IMR-90 (cell line): ENCODE results near the gene EXOC4. TPM values are rescaled to one million over a fixed set of nuclear protein-coding genes. Genes with fewer than 3 reads are reported as not detected.

Experiments
- ATAC-seq: fragments of 200-7000 bp; cut with Tn5 transposase; 2 replicates; pipeline ENCODE4 v1.9.1; 2020; ENCODE audit warnings: low read depth, mild to moderate bottlenecking, moderate library complexity
- BruUV-seq: library from RNA; stranded (reverse); fragments of 400-500 nt; replicated peaks from 2 replicates; lab custom pipeline; 2021; lab: Mats Ljungman, UMichigan
- CTCF ChIA-PET: fragments of 300-600 bp; formaldehyde crosslinking; extraction: SDS; loops from one replicate; lab custom pipeline; 2021; ENCODE audit warnings: antibody characterized with exemption; lab: Yijun Ruan, JAX
- POLR2A ChIA-PET: fragments of 300-600 bp; sonication (Branson Sonifier 250); formaldehyde crosslinking; loops from one replicate; lab custom pipeline; 2022; ENCODE audit warnings: antibody characterized with exemption; ENCODE audit not compliant: unreplicated experiment; lab: Charles Lee
- DNase-seq: peaks from one replicate; pipeline ENCODE4 v3.0.0; 2013
- H2AFZ ChIP-seq: replicated peaks from 2 replicates; pipeline ENCODE3; 2013; ENCODE audit warnings: low read length, mild to moderate bottlenecking; ENCODE audit not compliant: poor library complexity
- H2AK5ac ChIP-seq: 2 replicates; pipeline ENCODE4 v1.6.1; 2013; ENCODE audit warnings: low read depth, low read length, inconsistent platforms
- H2AK9ac ChIP-seq: replicated peaks from 2 replicates; pipeline ENCODE3; 2013; ENCODE audit warnings: mild to moderate bottlenecking, low read depth, low read length, moderate library complexity; ENCODE audit not compliant: poor library complexity
- H2BK120ac ChIP-seq: 2 replicates; pipeline ENCODE4 v1.6.1; 2013; ENCODE audit warnings: low read depth, low read length, inconsistent platforms
- H2BK15ac ChIP-seq: 3 replicates; pipeline ENCODE4 v1.6.1; 2013; ENCODE audit warnings: low read depth, low read length, inconsistent platforms
- H2BK20ac ChIP-seq: 2 replicates; pipeline ENCODE4 v1.6.1; 2013; ENCODE audit warnings: low read depth, mild to moderate bottlenecking, inconsistent platforms, low read length, moderate library complexity
- H2BK5ac ChIP-seq: 2 replicates; pipeline ENCODE4 v1.6.1; 2013; ENCODE audit warnings: mild to moderate bottlenecking, low read depth, low read length, inconsistent platforms; ENCODE audit not compliant: poor library complexity, severe bottlenecking
- H3K14ac ChIP-seq: replicated peaks from 2 replicates; pipeline ENCODE4 v1.6.1; 2013; ENCODE audit warnings: low read depth, low read length, inconsistent platforms
- H3K18ac ChIP-seq: 2 replicates; pipeline ENCODE4 v1.6.1; 2013; ENCODE audit warnings: low read depth, low read length, control low read depth
- H3K23ac ChIP-seq: 2 replicates; pipeline ENCODE4 v1.6.1; 2013; ENCODE audit warnings: low read depth, low read length, inconsistent platforms
- H3K27ac ChIP-seq: 2 replicates; pipeline ENCODE4 v1.5.1; 2013; ENCODE audit warnings: mild to moderate bottlenecking, control low read depth, low read length; ENCODE audit not compliant: insufficient read depth
- H3K27me3 ChIP-seq: 2 replicates; pipeline ENCODE4 v1.6.1; 2013; ENCODE audit warnings: low read length; ENCODE audit not compliant: control insufficient read depth, insufficient read depth
- H3K36me3 ChIP-seq: 2 replicates; pipeline ENCODE4 v1.6.1; 2013; ENCODE audit warnings: low read length, mixed read lengths; ENCODE audit not compliant: control insufficient read depth, insufficient read depth
- H3K4ac ChIP-seq: 2 replicates; pipeline ENCODE4 v1.6.1; 2013; ENCODE audit warnings: low read depth, low read length, inconsistent platforms
- H3K4me1 ChIP-seq: 2 replicates; pipeline ENCODE4 v1.6.1; 2013; ENCODE audit warnings: low read length, mixed read lengths; ENCODE audit not compliant: control insufficient read depth, insufficient read depth
- H3K4me2 ChIP-seq: 2 replicates; pipeline ENCODE4 v1.6.1; 2013; ENCODE audit warnings: low read depth, mild to moderate bottlenecking, control low read depth, low read length, moderate library complexity
- H3K4me3 ChIP-seq: 2 replicates; pipeline ENCODE4 v1.5.1; 2013; ENCODE audit warnings: low read depth, mild to moderate bottlenecking, control low read depth, low read length, moderate library complexity; ENCODE audit not compliant: insufficient read depth
- H3K56ac ChIP-seq: 2 replicates; pipeline ENCODE4 v1.6.1; 2013; ENCODE audit warnings: low read length, inconsistent platforms; ENCODE audit not compliant: insufficient read depth; ENCODE audit errors: extremely low read depth
- H3K79me1 ChIP-seq, 2 experiments: 2 replicates each; pipeline ENCODE4 v1.6.1; 2013; ENCODE audit warnings: low read length in 2 of 2, inconsistent platforms in 1 of 2, low read depth in 1 of 2
- H3K9ac ChIP-seq: 2 replicates; pipeline ENCODE4 v1.6.1; 2013; ENCODE audit warnings: low read depth, low read length, control low read depth
- H3K9me1 ChIP-seq: 2 replicates; pipeline ENCODE4 v1.6.1; 2013; ENCODE audit warnings: low read length, inconsistent platforms; ENCODE audit not compliant: insufficient read depth
- H3K9me3 ChIP-seq: 2 replicates; pipeline ENCODE4 v1.6.1; 2013; ENCODE audit warnings: low read length; ENCODE audit not compliant: control insufficient read depth, insufficient read depth
- H4K20me1 ChIP-seq: 2 replicates; pipeline ENCODE4 v1.6.1; 2013; ENCODE audit warnings: low read length, inconsistent platforms; ENCODE audit not compliant: insufficient read depth
- H4K5ac ChIP-seq: 2 replicates; pipeline ENCODE4 v1.6.1; 2013; ENCODE audit warnings: mild to moderate bottlenecking, low read depth, low read length, control low read depth
- H4K8ac ChIP-seq, 2 experiments: 2 replicates each; pipeline ENCODE4 v1.6.1; 2013; ENCODE audit warnings: low read depth in 2 of 2, low read length in 2 of 2, control low read depth in 1 of 2, inconsistent platforms in 1 of 2
- H4K91ac ChIP-seq: 2 replicates; pipeline ENCODE4 v1.6.1; 2013; ENCODE audit warnings: low read depth, low read length, inconsistent platforms; ENCODE audit not compliant: insufficient read depth
- CEBPB ChIP-seq: IDR thresholded peaks from 2 replicates; pipeline ENCODE4 v1.6.1; 2012; ENCODE audit warnings: low read depth, low read length, improper control_type of control experiment
- CHD1 ChIP-seq: IDR thresholded peaks from 2 replicates; pipeline ENCODE4 v1.6.1; 2012; ENCODE audit warnings: low read depth, low read length, improper control_type of control experiment
- CTCF ChIP-seq: conservative IDR thresholded peaks from 2 replicates; pipeline ENCODE4 v1.5.1; 2012; ENCODE audit warnings: mild to moderate bottlenecking, low read depth, low read length, improper control_type of control experiment
- MXI1 ChIP-seq: IDR thresholded peaks from 2 replicates; pipeline ENCODE4 v1.6.1; 2012; ENCODE audit warnings: low read depth, mild to moderate bottlenecking, low read length, moderate library complexity, borderline replicate concordance
- NFE2L2 ChIP-seq: fragments of 150-350 bp; IDR thresholded peaks from 2 replicates; pipeline ENCODE4 v1.6.1; 2016; ENCODE audit warnings: low read depth, mild to moderate bottlenecking, low read length
- POLR2A ChIP-seq: IDR thresholded peaks from 2 replicates; pipeline ENCODE4 v1.6.1; 2012; ENCODE audit warnings: mild to moderate bottlenecking, low read depth, low read length
- SMC3 ChIP-seq: fragments of 150-350 bp; IDR thresholded peaks from 2 replicates; pipeline ENCODE4 v1.6.1; 2016; ENCODE audit warnings: low read depth, mild to moderate bottlenecking, antibody characterized with exemption, low read length, moderate library complexity
- WGBS, 2 experiments: methylation state at CpG; one replicate each; pipeline versions ENCODE4 v1.1.5 to v1.1.7; 2013; ENCODE audit warnings: missing lambda C conversion rate in 2 of 2; ENCODE audit not compliant: insufficient read length in 1 of 2; ENCODE audit errors: extremely low coverage in 2 of 2; 5-methylcytosine and 5-hydroxymethylcytosine counted together
- dilution Hi-C: fragments of 300-500 bp; cut with HindIII; formaldehyde crosslinking; loops from one replicate; pipeline ENCODE4 v1.14.3; 2018; ENCODE audit warnings: low sequenced_read_pairs; ENCODE audit not compliant: unreplicated experiment
- in situ Hi-C: fragments of 300-500 bp; cut with MboI; formaldehyde crosslinking; loops from 3 replicates; pipeline ENCODE4 v1.14.3; 2019; ENCODE audit warnings: low sequenced_read_pairs, inconsistent platforms, mixed read lengths
- intact Hi-C: fragments of 100-400 bp; cut with micrococcal nuclease; formaldehyde crosslinking; loops from 2 replicates; pipeline ENCODE4 v1.10.0; 2022
- polyA plus RNA-seq, 3 experiments: library from polyadenylated mRNA; depleted of rRNA; stranded (reverse); fragments of >200 nt; gene quantifications; 2 replicates each; pipeline ENCODE4 v1.2.3, GENCODE V29; 2012; ENCODE audit warnings: low replicate concordance in 1 of 3
- total RNA-seq: library from RNA; depleted of rRNA; stranded (reverse); fragments of >200 nt; gene quantifications from 2 replicates; pipeline ENCODE4 v1.2.3, GENCODE V29; 2012
- TF ChIP-seq, protein P1 (sequence below): fragments of 150-350 bp; IDR thresholded peaks from 2 replicates; pipeline ENCODE4 v1.6.1; 2017; ENCODE audit warnings: mild to moderate bottlenecking, antibody characterized with exemption, low read length, low read depth

Gene EXOC4
- total and polyA plus RNA-seq, 2 of the 4 experiments (the other 2 are of a cell fraction), result 25.4 to 94.6 TPM

GRCh38 chr7:133980804-133981203 is 727.9 kb downstream of the EXOC4 start:
- in situ Hi-C loops (no loop called here), dilution Hi-C loops (no loop called here), intact Hi-C loops (loop anchor here (10.0 kb wide), 1 partner anchor 526 kb away; no protein-coding TSS in a partner anchor)
- DNase-seq, result no peak
- Histone ChIP-seq H3K9me3 (no peaks in the 10 kb centered on the region), H4K91ac (no peak overlapping the region), H3K9ac (no peak overlapping the region), H2BK5ac (no peak overlapping the region), H2BK20ac (no peak overlapping the region), H3K18ac (no peak overlapping the region), H3K27ac (no peak overlapping the region), H3K4me3 (no peak overlapping the region), H4K20me1 (no peaks in the 10 kb centered on the region), H4K5ac (no peak overlapping the region), H3K79me1 (no peaks in the 10 kb centered on the region), H3K4me1 (no peaks in the 10 kb centered on the region), H2AK9ac (no peak overlapping the region), H3K4ac (no peak overlapping the region), H2BK120ac (no peak overlapping the region), H3K4me2 (no peak overlapping the region), H3K36me3 (no peaks in the 10 kb centered on the region), H2AK5ac (no peak overlapping the region), H3K14ac (no peak overlapping the region), H3K56ac (no peak overlapping the region), H4K8ac (no peak overlapping the region), H2BK15ac (no peak overlapping the region), H3K27me3 (no peaks in the 10 kb centered on the region), H3K9me1 (no peaks in the 10 kb centered on the region), H2AFZ (no peak overlapping the region), H3K23ac (no peak overlapping the region)
- WGBS, 2 experiments, result no CpG with 5 or more reads among the region's 1 CpG
- CTCF ChIA-PET, result no interaction called here
- no peak for ATAC-seq
- POLR2A ChIA-PET, result no interaction called here
- TF ChIP-seq CHD1 (no peak), SMC3 (no peak), NFE2L2 (no peak), CEBPB (no peak), MXI1 (no peak), POLR2A (no peak), CTCF (no peak)
- TF ChIP-seq, protein P1, sequence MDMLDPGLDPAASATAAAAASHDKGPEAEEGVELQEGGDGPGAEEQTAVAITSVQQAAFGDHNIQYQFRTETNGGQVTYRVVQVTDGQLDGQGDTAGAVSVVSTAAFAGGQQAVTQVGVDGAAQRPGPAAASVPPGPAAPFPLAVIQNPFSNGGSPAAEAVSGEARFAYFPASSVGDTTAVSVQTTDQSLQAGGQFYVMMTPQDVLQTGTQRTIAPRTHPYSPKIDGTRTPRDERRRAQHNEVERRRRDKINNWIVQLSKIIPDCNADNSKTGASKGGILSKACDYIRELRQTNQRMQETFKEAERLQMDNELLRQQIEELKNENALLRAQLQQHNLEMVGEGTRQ, result no peak
- BruUV-seq, result no TSS peak
